ENCODE measurements around the gene AGAP5.
"Not testable (repeated sequence)": the region's sequence is repeated elsewhere in the genome, so short reads cannot be mapped to it uniquely, and the experiment has no call there.

- not testable (repeated sequence) for TF ChIP-seq CTCF, POLR2A (IDR thresholded peaks at IDR 0.05)
Observed at GRCh38 chr10:73703924-73704323, 6.0 kb upstream of the AGAP5 start.

Measured in testis (tissue), 2 donors.